Mesenchymal stem cell (in vitro differentiated cells and primary cell): Measurements from ENCODE around the gene LIPM.

Experiments used
- DNase-seq: peaks from one replicate; pipeline ENCODE4 v3.0.0-alpha.2; 2013
- H2AFZ ChIP-seq: one replicate; pipeline ENCODE4 v1.6.1; 2013; ENCODE audit warnings: low read depth, mild to moderate bottlenecking, control low read depth, inconsistent platforms, low read length, moderate library complexity
- H2AK5ac ChIP-seq: 2 replicates; pipeline ENCODE4 v1.6.1; 2013; ENCODE audit warnings: low read length, moderate library complexity, mild to moderate bottlenecking, inconsistent platforms; ENCODE audit not compliant: severe bottlenecking
- H2BK120ac ChIP-seq: one replicate; pipeline ENCODE4 v1.6.1; 2013; ENCODE audit warnings: low read depth, mild to moderate bottlenecking, inconsistent platforms, low read length, moderate library complexity
- H2BK12ac ChIP-seq, 2 experiments: one replicate each; pipeline ENCODE4 v1.6.1; 2013; ENCODE audit warnings: inconsistent platforms in 2 of 2, low read length in 2 of 2, mild to moderate bottlenecking in 2 of 2, moderate library complexity in 2 of 2, control low read depth in 1 of 2
- H2BK15ac ChIP-seq: one replicate; pipeline ENCODE4 v1.6.1; 2013; ENCODE audit warnings: mild to moderate bottlenecking, low read depth, inconsistent platforms; ENCODE audit not compliant: poor library complexity, severe bottlenecking
- H2BK5ac ChIP-seq: 2 replicates; pipeline ENCODE4 v1.6.1; 2013; ENCODE audit warnings: low read depth, mild to moderate bottlenecking, low read length, control low read depth, inconsistent platforms; ENCODE audit not compliant: poor library complexity, severe bottlenecking
- H3K14ac ChIP-seq, 2 experiments: one replicate each; pipeline ENCODE4 v1.6.1; 2013; ENCODE audit warnings: inconsistent platforms in 2 of 2, low read length in 2 of 2, control low read depth in 1 of 2, mild to moderate bottlenecking in 1 of 2, moderate library complexity in 1 of 2
- H3K18ac ChIP-seq, 2 experiments: one replicate each; pipeline ENCODE4 v1.6.1; 2013; ENCODE audit warnings: inconsistent platforms in 2 of 2, low read length in 2 of 2, control low read depth in 1 of 2, low read depth in 1 of 2, mild to moderate bottlenecking in 1 of 2
- H3K23ac ChIP-seq, 2 experiments: one replicate each; pipeline ENCODE4 v1.6.1; 2013; ENCODE audit warnings: inconsistent platforms in 2 of 2, low read length in 2 of 2, mild to moderate bottlenecking in 2 of 2, moderate library complexity in 2 of 2, control low read depth in 1 of 2
- H3K27ac ChIP-seq: 2 replicates; pipeline ENCODE4 v1.5.1; 2013; ENCODE audit warnings: mild to moderate bottlenecking, moderate library complexity, low read length, control low read depth, inconsistent platforms; ENCODE audit not compliant: poor library complexity, severe bottlenecking
- H3K27me3 ChIP-seq, 2 experiments: 2 replicates each; pipeline versions ENCODE4 v1.6.1 to v1.7.0; 2013; ENCODE audit warnings: low read length in 2 of 2, mild to moderate bottlenecking in 2 of 2, moderate library complexity in 2 of 2, control low read depth in 1 of 2, inconsistent platforms in 1 of 2; ENCODE audit not compliant: control insufficient read depth in 1 of 2, insufficient read depth in 1 of 2
- H3K36me3 ChIP-seq, 2 experiments: 2 replicates each; pipeline versions ENCODE4 v1.6.1 to v1.7.0; 2013; ENCODE audit warnings: low read length in 2 of 2, control low read depth in 1 of 2, inconsistent platforms in 1 of 2, low read depth in 1 of 2, mild to moderate bottlenecking in 1 of 2; ENCODE audit not compliant: insufficient read depth in 2 of 2, control insufficient read depth in 1 of 2
- H3K4ac ChIP-seq, 2 experiments: one replicate each; pipeline ENCODE4 v1.6.1; 2013; ENCODE audit warnings: inconsistent platforms in 2 of 2, low read length in 2 of 2, mild to moderate bottlenecking in 2 of 2, moderate library complexity in 2 of 2, control low read depth in 1 of 2, low read depth in 1 of 2
- H3K4me1 ChIP-seq: 2 replicates; pipeline ENCODE4 v1.6.1; 2013; ENCODE audit warnings: low read depth, low read length, control low read depth; ENCODE audit not compliant: control insufficient read depth, insufficient read depth
- H3K4me2 ChIP-seq: 2 replicates; pipeline ENCODE4 v1.6.1; 2013; ENCODE audit warnings: low read length, mild to moderate bottlenecking, inconsistent platforms; ENCODE audit not compliant: poor library complexity, severe bottlenecking
- H3K4me3 ChIP-seq, 2 experiments: 2 replicates each; pipeline versions ENCODE4 v1.5.1 to v1.7.0; 2013; ENCODE audit warnings: low read length in 2 of 2, mild to moderate bottlenecking in 2 of 2, control low read depth in 1 of 2, low read depth in 1 of 2; ENCODE audit not compliant: insufficient read depth in 1 of 2
- H3K79me1 ChIP-seq: replicated peaks from 2 replicates; pipeline ENCODE4 v1.6.1; 2013; ENCODE audit warnings: mild to moderate bottlenecking, control low read depth, low read length, inconsistent platforms; ENCODE audit not compliant: poor library complexity, severe bottlenecking
- H3K9ac ChIP-seq: 2 replicates; pipeline ENCODE4 v1.7.0; 2013; ENCODE audit warnings: mild to moderate bottlenecking, low read length, moderate library complexity
- H3K9me3 ChIP-seq: 2 replicates; pipeline ENCODE4 v1.7.0; 2013; ENCODE audit warnings: mild to moderate bottlenecking, low read length; ENCODE audit not compliant: control insufficient read depth
- H4K8ac ChIP-seq: one replicate; pipeline ENCODE4 v1.6.1; 2013; ENCODE audit warnings: inconsistent platforms, mild to moderate bottlenecking, low read length, moderate library complexity
- H4K91ac ChIP-seq: one replicate; pipeline ENCODE4 v1.6.1; 2013; ENCODE audit warnings: mild to moderate bottlenecking, low read length, inconsistent platforms
- WGBS: methylation state at CpG from one replicate; pipeline ENCODE4 v1.1.7; 2013; ENCODE audit warnings: mixed read lengths; 5-methylcytosine and 5-hydroxymethylcytosine counted together

The LIPM gene

GRCh38 chr10:88800152-88801125 is 2.1 kb upstream of the LIPM start:
- Histone ChIP-seq H3K4me1 (no peaks in the 10 kb centered on the region), H2AK5ac (no peak overlapping the region), H4K8ac (no peak overlapping the region), H3K27me3 (no peaks in the 10 kb centered on the region), H3K18ac (no peak overlapping the region), H2BK12ac (no peak overlapping the region), H3K79me1 (no peaks in the 10 kb centered on the region), H4K91ac (no peak overlapping the region), H2BK15ac (no peak overlapping the region), H2BK120ac (no peak overlapping the region), H3K36me3 (no peaks in the 10 kb centered on the region), H3K4ac (no peak overlapping the region), H3K27ac (no peak overlapping the region), H3K4me2 (no peak overlapping the region), H2BK5ac (no peak overlapping the region), H3K23ac (no peak overlapping the region), H3K14ac (no peak overlapping the region), H3K9me3 (no peaks in the 10 kb centered on the region), H2AFZ (no peak overlapping the region), H3K4me3 (no peak overlapping the region), H3K9ac (no peak overlapping the region)
- no CpG with 5 or more reads among the region's 2 CpGs for WGBS
- DNase-seq = no peak

- Histone ChIP-seq H4K91ac (no peak overlapping the region), H3K23ac (no peak overlapping the region), H2AFZ (no peak overlapping the region), H3K4ac (no peak overlapping the region), H2BK120ac (no peak overlapping the region), H3K4me1 (no peaks in the 10 kb centered on the region), H3K4me3 (no peak overlapping the region), H3K4me2 (no peak overlapping the region), H3K27ac (no peak overlapping the region), H3K36me3 (no peaks in the 10 kb centered on the region), H2AK5ac (no peak overlapping the region), H3K9ac (no peak overlapping the region), H3K27me3 (no peaks in the 10 kb centered on the region), H2BK12ac (no peak overlapping the region), H3K9me3 (no peaks in the 10 kb centered on the region), H2BK5ac (no peak overlapping the region), H4K8ac (no peak overlapping the region), H3K18ac (no peak overlapping the region), H3K14ac (no peak overlapping the region), H2BK15ac (no peak overlapping the region), H3K79me1 (no peaks in the 10 kb centered on the region)
- DNase-seq = no peak
- WGBS = 93% methylated on average over 1 of the region's 2 CpGs
Measured at GRCh38 chr10:88803641-88804040, 1.1 kb downstream of the LIPM start.

DNA sequence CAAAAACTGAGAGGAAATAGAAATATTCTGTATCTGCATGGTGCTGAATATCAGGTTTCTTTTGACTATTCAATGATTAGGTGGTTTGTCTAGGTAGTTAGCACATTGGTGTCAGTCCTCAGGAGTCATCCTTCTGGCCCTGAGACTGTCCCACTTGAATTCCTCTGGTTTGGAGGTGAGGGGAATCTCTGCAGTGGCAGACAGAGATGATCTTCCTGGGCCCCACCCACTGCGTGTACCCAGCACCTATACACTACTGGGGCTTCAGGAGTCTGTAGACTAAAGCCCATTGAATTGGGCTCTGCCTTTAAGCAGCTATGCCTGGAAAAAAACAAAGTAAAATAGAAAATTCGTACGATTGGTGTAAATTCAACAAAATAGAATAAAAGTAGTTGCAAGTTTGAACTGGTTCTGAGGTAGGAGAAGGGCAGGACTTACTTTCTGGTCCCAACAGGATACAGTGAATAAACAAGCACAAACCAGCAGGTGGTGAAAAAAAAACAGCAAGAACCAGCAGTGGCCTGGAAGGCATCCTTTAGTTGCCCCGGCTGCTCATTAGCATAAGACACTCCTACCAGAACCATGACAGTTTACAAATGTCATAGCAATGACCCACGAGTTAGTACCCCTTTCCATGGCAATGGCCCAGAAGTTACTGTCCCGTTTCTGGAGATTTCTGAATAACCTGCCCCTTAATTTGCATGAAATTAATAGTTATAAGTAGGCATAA is 1.7 kb downstream of the LIPM start:
- Histone ChIP-seq H2BK12ac (no peak overlapping the region), H2AFZ (no peak overlapping the region), H3K9ac (no peak overlapping the region), H3K23ac (no peak overlapping the region), H4K8ac (no peak overlapping the region), H2AK5ac (no peak overlapping the region), H3K4me1 (no peaks in the 10 kb centered on the region), H3K4me3 (no peak overlapping the region), H3K4me2 (no peak overlapping the region), H2BK15ac (no peak overlapping the region), H3K18ac (no peak overlapping the region), H3K4ac (no peak overlapping the region), H3K27me3 (no peaks in the 10 kb centered on the region), H3K14ac (no peak overlapping the region), H3K79me1 (no peaks in the 10 kb centered on the region), H4K91ac (no peak overlapping the region), H3K27ac (no peak overlapping the region), H3K9me3 (no peaks in the 10 kb centered on the region), H3K36me3 (no peaks in the 10 kb centered on the region), H2BK5ac (no peak overlapping the region), H2BK120ac (no peak overlapping the region)
- DNase-seq = no peak
- WGBS = 38% methylated on average over 4 of the region's 6 CpGs

DNA sequence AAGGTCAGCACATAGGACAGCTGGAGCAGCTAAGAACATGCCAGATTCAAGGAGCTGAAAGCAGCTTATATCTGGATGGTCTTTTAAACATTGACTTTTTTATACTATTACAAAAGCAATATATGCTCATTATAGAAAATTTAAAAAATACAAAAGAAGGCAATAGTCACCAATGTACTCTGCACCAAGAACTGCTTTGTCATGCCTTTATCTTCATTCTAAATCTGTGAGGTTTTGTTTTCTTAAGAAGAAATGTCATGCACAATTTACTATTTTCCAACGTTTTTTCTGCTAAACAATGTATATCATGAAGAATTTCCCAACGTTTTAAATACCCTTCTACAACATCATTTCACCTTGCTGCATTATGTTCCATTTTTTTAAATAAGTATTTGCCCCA is 2.8 kb downstream of the LIPM start:
- Histone ChIP-seq H3K4me3 (no peak overlapping the region), H3K9me3 (no peaks in the 10 kb centered on the region), H2BK12ac (no peak overlapping the region), H3K27me3 (no peaks in the 10 kb centered on the region), H3K27ac (no peak overlapping the region), H2AFZ (no peak overlapping the region), H3K4ac (no peak overlapping the region), H3K14ac (no peak overlapping the region), H3K9ac (no peak overlapping the region), H4K8ac (no peak overlapping the region), H2BK120ac (no peak overlapping the region), H3K36me3 (no peaks in the 10 kb centered on the region), H4K91ac (no peak overlapping the region), H3K4me1 (no peaks in the 10 kb centered on the region), H3K79me1 (no peaks in the 10 kb centered on the region), H3K23ac (no peak overlapping the region), H2BK5ac (no peak overlapping the region), H3K18ac (no peak overlapping the region), H2BK15ac (no peak overlapping the region), H3K4me2 (no peak overlapping the region), H2AK5ac (no peak overlapping the region)
- no peak for DNase-seq
- no CpG with 5 or more reads among the region's 2 CpGs for WGBS
